Activated CD8-positive, alpha-beta memory T cell treated with anti-CD3 and anti-CD28 coated beads for 48 hours (primary cell): Measurements from ENCODE around the gene ADAMTSL1.

Experiments used
- DNase-seq, 3 experiments: peaks; one replicate each; pipeline ENCODE4 v3.0.0-alpha.2; 2020; ENCODE audit warnings: low read depth in 2 of 3, low spot score in 2 of 3

Gene ADAMTSL1

DNA sequence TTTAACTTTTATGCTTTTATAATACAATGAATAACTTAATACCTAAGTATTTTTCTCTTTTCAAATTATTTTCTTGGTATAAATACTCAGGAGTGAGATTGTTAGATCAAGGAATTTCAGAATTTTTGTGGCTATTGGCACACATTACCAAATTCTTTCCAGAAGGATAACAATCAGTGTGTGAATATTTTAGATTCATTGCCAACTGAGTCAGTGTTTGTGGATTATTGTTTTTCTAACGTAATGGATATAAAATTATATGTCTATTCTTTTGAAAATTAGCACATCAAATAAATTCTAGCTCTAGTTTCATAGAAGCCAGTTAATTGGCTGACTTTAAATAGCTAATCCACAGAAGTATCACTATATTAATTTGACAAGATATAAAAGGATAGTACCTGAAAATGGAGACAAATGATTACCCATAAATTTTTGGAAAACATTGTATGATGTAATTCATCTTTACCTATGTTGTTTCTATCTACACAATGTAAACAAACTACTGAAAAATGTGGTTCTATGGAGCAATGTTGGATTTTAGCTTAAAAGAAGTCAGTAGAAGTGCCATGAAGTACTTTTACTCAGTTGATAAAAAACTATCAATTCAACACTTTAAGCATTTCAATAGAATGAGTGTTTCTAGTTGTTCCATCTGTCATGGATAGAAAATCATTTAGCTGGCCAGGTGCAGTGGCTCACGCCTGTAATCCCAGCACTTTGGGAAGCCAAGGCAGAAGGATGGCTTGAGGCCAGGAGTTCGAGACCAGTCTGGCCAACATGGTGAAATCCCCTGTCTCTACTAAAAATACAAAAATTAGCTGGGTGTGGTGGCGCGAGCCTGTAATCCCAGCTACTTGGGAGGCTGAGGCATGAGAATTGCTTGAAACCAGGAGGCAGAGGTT, 185.1 kb downstream of the ADAMTSL1 start:
- DNase-seq: no peak

DNA sequence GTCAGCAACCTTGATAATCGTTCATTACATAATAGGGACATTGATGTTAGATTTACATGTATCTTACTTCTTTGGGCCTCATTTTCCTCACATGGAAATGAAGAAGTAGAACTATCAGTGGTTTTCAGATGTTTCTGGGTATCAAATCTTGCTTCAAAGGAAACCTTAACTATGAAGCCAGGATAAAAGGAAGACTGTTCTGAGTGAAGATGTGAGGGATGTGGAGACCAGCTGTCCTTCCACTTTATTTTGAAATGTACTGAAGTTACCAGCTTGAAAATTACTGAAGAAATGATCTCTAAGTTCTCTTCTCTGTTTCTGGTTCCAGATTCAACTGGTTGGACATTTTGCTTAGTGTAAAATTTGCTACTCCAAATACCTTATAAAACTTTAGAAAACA, 186.0 kb downstream of the ADAMTSL1 start:
- no peak for DNase-seq

DNA sequence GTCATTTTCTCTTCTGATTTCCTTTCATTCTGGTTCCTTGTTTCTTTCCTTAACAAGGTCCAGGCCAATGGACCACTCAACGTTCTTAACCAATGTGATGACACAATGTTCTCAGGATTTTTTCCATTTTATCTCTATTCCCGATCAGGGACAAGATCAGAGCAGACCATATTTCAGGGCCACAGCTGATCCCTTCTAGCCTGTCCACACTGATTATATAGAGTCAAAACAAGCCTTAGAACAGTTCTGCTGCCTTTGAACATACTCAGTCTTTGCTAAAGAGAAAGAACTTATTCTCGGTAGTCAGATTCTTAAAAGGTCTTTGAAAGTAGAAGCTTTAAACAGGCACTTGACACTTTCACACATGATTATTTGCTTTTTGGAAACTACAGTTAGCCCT, 188.4 kb downstream of the ADAMTSL1 start:
- DNase-seq: no peak

DNA sequence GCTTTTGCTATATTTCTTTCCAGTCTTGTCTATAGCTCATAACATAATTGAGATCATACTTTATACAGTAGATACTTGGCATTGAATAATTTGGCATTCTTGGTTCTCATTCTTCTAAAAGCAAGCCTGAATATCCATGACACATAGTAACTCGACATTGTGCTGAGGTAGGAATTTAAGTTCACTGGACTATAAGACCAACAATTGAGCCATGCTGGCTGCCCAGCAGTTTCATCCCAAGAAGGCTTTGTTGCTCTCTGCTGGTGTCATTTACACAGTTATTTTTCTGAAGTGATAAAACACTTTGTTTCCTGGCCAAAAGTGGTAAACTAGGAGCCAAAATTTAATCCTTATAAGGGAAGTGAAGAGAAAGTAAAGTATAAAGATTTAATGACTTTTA, 192.0 kb downstream of the ADAMTSL1 start:
- no peak for DNase-seq

DNA sequence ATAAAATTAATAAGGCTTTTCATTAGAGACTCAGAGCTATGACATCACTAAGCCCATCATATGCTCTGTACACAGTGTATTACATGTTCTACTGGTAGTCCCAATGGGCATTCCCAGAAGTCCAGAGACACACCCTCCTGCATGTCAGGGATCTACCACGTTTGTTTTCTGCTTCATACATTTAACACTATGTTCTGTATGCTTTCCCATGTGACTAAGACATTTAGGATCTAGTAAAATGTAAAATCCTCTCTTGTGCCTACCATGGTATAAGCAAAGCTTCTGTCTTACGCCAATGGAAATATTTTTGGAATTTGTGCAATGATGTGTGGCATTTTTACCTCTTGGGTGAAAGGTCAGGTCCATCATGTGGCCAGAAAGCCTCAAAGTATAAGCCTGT, 192.4 kb downstream of the ADAMTSL1 start:
- no peak for DNase-seq

DNA sequence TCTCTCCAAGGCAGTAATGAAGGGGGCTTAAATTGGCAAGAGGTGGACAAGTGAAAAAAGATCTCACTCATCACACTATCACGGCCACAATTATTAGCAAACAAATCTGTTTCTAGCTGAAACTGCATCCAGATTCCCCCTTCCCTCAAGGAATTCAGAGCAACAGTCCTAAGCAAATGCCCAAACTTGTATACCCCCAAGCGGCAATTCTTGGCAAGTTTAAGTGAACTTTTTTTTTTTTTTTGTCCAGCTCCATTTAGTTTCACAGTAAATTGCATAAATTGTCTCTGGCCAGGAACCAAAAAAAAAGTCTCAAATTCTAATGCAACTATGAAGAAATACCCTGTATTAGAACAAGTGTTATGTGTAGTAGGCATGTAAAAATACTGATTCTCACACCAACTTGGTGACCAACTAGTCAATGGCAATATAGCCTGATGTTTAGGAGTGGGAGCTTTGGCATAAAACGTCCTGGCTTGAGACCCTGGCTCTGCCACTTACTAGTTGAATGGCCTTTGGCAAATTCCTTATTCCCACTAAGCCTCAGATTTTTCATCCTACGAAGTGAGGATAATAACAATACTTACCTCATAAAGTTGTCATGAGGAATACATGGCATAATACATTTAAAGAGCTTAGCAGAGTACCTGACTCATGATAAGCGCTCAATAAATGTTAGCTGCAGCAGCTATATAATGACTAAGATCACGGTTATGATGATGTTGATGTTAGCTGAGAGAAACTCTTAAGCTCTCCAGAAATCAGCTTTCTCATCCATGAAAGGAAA, 193.2 kb downstream of the ADAMTSL1 start:
- DNase-seq: no peak

DNA sequence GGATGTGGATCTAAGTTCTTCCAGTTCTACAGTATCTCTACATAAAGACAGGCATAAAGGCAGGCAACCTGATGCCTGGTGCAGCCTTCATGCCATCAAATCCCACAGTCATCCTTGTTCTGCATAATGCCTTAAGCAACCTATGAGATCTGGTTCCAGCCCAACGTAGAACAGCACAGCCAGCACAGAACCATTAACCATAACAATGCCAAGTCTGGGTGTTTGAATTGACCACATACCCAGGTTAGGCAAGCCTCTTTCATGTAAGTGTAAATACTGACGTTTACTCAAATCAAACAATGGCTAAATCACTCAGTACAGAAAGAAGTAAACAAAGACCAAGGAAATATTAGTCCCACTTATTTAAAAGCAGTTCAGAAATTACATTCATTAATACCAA, 195.0 kb downstream of the ADAMTSL1 start:
- no peak for DNase-seq

DNA sequence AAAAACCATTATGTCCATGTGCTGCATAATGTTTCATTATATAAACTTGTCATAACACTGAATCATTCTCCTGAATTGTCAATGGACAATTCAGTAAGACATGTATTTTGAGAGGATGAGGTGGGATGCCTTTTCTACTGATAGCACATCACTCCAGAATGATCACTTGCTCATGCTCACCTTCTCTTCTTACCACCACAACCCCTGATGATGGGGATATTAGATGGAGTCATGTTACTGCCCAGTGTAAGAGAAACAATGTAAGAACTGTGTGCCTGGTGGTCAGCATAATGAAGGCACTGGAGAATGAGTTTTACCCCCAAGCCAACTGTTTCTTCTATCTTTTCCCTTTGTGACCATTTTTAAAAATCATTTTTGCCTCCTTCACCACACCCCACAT, 198.8 kb downstream of the ADAMTSL1 start:
- DNase-seq: no peak

DNA sequence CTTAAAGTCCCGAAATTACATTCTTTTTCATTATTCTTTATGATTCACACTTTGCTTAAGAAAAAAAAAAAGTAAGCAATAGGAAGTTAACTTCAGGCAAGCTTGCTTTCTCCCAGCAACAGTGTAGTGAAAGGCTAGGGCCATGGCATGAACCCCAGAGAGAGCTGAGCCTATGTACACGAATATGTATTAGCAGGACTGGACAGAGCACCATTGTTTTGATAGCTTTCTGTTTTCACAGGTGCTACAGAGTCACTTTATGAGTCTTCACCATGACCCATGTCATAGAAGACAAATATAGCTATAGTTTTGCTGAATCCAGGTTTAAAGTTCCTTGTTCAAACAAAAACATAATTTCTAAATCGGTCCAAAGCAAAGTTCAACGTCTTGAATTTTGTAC, 199.2 kb downstream of the ADAMTSL1 start:
- DNase-seq: no peak

DNA sequence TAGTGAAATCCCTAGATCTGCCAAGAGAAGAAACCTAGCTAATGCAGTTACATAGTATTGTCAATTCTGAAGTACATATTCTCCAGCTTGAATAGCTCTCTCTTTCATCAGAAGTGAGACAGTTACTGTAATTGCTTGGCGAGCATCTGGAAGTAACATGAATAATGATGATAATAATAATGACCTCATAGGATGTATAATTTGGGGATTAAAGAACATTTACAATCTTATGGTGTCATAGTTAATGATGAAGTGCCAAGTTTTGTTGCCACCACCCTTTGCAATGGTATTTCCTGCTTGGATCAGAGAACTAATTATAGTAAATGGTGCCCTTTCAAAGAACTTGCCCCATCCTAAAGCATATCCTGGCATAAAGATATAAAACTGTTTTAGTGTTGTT, 201.4 kb downstream of the ADAMTSL1 start:
- DNase-seq: no peak

DNA sequence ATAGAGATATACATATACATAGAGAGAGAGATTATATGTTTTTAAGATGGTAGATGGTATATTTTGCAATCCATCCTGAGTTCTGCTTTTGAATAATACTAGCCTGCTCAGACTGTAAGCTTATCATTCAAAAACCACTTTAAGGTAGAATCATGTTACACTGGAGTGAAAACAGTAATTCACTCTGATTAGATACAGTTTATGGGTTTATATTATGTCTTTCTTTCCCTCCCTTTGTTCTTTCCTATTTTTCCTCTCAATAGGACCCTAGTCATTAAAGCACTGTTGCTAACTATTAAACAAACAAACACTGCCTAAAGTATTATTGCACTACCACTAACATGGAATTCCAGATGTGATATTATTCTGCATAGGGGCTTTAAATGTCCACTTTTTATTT, 202.0 kb downstream of the ADAMTSL1 start:
- no peak for DNase-seq

DNA sequence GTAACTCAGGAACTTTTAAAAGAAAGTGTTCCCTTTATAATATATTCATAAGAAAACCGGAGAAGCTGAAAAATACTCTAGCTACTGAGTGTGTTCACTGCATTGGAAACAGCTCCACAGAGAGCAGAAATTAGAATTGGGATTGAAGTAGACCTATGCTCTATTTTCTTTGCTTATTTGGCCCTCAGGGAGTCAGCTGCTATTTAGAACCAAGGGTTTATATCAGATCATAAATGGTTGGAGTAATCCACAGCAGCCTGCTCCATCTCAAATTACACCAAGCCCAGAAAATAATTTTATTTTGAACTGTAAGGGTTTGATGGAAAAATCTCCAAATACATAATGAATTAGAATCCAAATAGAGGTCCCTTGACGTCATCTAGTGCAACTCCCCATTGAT, 202.6 kb downstream of the ADAMTSL1 start:
- no peak for DNase-seq

DNA sequence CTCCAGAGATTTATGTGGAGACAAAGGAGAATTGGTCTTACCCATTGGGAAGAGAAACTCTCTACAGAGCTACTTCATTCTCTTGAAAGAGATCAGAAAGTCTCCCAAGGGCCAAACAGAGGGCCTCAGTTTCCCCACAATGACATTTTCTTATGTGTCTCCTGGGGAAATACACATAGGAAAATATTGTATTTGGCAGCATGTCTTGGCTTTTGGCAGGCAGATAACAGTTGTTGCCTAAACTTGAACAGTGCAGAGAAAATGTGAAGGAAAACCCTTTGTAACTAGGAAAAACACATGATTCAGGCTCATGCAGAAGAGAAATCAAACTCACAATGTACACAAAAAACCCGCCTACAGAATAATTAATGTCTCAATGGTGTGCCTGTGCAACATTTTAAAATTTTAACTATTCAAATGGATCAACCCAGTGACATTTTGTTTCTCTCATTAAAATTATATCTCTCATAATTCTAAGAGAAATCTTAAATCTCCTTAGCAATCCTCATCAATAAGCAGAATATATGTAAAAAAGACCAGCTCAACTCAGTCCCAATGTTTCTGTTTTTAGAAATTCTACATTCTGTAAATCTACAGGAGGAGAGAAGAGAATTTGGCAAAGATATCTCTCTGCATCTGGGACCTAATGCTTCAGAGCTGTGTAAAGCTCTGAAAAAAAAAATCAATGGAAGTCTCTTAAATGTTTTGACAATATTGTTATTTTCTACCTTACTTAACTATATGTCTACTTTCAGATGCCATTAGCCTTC, 205.1 kb downstream of the ADAMTSL1 start:
- no peak for DNase-seq

DNA sequence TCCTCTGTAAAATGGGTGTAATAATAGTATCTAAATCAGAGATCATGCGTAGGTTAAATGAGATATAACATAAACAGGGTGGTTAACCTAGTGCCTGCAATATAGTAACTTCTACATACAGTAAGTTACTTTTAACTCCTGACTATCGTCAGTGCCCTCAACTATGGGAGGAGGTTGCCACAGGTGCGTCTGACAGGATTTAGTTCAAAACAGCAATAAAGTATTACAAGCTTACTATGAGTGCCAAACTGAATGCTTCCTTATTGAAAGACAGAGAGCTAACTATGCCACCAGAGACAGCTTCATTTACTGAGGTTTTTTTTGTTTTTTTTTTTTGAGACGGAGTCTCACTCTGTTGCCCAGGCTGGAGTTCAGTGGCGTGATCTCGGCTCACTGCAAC, 209.0 kb downstream of the ADAMTSL1 start:
- no peak for DNase-seq

DNA sequence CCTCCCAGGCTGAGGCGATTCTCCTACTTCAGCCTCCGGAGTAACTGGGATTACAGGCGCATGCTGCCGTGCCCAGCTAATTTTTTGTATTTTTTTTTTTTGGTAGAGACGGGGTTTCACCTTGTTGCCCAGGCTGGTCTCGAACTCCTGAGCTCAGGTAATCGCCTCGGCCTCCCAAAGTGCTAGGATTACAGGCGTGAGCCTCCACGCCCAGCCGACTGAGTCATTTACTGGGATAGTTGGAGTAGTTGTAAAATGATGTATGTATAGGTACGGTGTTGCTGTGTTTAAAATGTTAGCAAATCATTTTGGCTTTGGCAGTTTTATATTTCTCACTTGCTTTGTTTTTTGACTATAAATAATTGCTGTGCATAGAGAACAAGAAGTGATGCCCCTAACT, 209.4 kb downstream of the ADAMTSL1 start:
- DNase-seq: no peak

DNA sequence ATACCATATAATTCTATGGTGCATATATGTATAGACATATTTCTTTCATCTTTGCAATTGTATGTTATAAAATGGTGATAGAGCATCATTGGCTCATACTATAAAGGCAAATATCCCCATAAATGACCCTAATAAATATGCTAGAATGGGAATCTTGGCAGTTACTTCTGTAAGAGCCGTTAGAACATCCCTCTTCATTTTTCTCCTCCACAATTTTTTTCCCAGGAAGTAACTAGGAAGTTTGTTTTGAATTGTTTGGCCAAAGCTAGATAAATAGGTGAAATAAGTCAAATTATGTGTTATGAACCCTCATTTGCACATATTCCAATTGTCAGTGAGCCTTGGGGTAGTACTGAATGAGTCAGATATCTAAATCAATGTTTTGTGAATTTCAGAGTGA, 209.9 kb downstream of the ADAMTSL1 start:
- no peak for DNase-seq

DNA sequence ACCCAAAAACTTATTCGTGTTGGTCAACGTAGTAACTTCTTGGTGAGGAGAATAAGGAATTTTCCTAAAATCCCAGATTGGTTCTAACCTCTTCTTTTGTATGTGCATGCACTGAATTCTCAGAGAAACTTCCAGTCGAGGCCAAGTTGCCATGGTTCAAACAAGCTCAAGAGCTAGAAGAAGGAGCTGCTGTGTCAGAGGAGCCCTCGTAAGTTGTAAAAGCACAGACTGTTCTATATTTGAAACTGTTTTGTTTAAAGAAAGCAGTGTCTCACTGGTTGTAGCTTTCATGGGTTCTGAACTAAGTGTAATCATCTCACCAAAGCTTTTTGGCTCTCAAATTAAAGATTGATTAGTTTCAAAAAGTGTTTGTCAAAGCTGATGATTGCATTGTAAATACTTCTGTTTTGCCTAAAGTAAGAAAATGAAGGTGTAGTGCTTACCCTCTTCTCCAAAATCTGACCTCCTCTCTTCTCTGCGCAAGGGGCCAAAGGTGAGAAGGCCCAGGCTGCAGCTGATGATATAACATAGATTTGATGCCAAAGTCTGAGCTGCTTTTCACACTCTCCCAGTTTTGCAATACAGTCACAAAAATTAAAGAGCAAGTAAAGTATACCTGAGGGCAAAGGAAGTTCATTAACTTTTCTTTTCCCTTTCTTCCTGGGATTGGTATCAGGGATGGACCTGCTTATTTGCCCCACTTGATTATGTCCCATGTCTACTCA, 210.8 kb downstream of the ADAMTSL1 start:
- DNase-seq: no peak

DNA sequence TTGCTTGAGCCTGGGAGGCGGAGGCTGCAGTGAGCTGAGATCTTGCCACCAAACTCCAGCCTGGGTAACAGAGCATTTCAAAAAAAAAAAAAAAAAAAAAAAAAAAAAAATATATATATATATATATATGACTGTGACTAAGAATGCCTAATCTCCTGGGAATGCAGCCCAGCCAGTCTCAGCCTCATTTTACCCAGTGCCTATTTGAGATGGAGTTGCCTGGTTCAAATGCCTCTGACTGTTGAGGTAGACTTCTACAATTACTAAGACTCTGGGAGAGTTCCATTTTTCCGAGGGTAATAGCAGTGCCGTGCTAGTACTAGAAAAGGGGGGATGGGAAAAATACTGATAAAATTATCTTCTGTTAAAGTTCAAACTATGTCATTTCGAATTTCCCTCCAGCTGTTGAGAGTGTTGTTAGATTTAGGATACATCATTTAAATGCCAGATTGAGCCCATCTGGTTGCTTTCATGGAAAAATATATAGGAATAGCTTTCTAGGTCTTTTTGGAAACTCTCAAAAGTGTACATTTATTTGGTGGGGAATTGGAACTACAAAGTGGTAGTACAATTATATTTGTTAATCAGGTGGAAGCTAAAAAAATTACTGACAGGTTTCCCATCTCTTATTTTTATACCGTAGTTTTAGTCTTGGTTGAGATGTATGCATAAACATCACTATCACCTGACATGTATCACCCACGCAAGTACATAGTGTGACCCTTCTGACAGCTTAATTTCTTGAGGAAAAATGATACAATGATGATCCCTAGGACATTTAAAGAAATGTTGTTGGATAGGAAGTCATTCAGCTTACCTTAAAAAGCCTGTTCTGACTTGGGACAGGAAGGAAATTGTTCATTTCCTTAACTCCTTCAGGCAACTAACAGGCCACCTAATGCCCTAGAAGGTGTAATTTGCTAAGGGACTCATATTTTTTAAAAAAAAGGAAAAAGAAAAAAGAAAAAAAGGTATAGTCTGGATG, 214.9 kb downstream of the ADAMTSL1 start:
- no peak for DNase-seq

DNA sequence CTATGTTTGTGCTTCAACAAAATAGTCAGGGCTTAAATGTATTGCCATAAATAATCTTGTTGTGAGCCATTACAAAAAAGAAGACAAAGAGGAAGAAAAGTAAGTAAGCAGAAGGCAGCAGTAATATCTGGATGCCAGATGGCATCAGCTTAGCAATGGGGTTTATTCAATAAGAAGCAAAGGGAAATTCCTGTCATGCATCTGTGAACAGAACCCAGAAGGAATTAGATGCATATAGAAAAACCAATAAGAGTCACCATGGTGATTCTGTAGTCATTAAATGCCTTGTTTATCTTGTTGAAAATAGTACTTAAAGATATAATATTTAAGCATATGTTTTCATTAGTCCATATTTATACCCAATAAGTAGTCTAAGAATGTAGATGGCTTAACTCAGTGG, 216.0 kb downstream of the ADAMTSL1 start:
- no peak for DNase-seq

DNA sequence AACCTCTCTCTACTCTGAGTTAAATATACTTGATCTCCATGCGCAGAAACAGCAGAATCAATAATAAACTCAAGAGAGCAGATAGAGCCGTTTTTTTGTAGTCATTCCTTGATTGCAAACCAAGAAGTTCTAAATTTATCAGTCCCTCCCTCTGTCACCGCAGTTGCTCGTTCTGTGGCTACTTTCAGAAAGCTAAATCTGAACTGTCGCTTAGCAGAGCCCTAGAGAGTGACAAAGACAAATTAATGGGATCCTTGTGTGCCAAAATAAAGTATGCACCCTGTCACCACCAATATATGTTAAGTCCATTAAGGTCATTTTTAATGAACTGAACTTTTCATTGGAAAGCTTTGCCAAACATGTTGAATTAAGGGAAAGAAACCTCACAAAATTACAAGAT, 218.3 kb downstream of the ADAMTSL1 start:
- no peak for DNase-seq
